T-cell (primary cell): ENCODE measurements around the gene ANKRD33B. TPM values are rescaled to one million over a fixed set of nuclear protein-coding genes. Genes with fewer than 3 reads are reported as not detected.
A peak's percentile ranks its signal among the peaks of the same experiment; 100 is the strongest.

Experiments
- ATAC-seq, 4 experiments: fragments of 200-7000 bp in 3 of 4; fragments of 150-1000 bp in 1 of 4; cut with Tn5 transposase; replicated peaks in 1 of 4; 1 replicate in 3 of 4; 2 replicates in 1 of 4; pipeline ENCODE4 v1.10.0; 2021; ENCODE audit warnings: moderate library complexity in 3 of 4, mild to moderate bottlenecking in 2 of 4, moderate number of reproducible peaks in 1 of 4
- CTCF ChIA-PET, 2 donors: fragments of 300-600 bp; sonication (Branson Sonifier 250); formaldehyde crosslinking; loops; one replicate each; lab custom pipeline; 2022; ENCODE audit warnings: antibody characterized with exemption in 2 of 2; lab: Charles Lee
- POLR2A ChIA-PET, 2 donors: fragments of 300-600 bp; sonication (Branson Sonifier 250); formaldehyde crosslinking; loops; one replicate each; lab custom pipeline; 2022; ENCODE audit warnings: antibody characterized with exemption in 2 of 2; lab: Charles Lee
- DNase-seq, 35 experiments: peaks; one replicate each; pipeline versions ENCODE4 v3.0.0 to v3.0.0-alpha.2; 2013 to 2023
- H3K27ac ChIP-seq: one replicate; pipeline ENCODE4 v1.5.1; 2013; ENCODE audit warnings: low read length
- H3K27me3 ChIP-seq, 2 experiments: replicated peaks in 1 of 2; 1 replicate in 1 of 2; 2 replicates in 1 of 2; pipeline versions ENCODE4 v1.6.1 to v1.7.0; 2013; ENCODE audit warnings: low read length in 1 of 2, mixed read lengths in 1 of 2; ENCODE audit not compliant: control insufficient read depth in 2 of 2, insufficient read depth in 2 of 2; ENCODE audit errors: extremely low read depth in 1 of 2
- H3K36me3 ChIP-seq, 2 donors: 1 replicate in 1 of 2; 2 replicates in 1 of 2; pipeline versions ENCODE4 v1.6.1 to v1.7.0; 2013; ENCODE audit warnings: low read length in 1 of 2; ENCODE audit not compliant: control insufficient read depth in 2 of 2, insufficient read depth in 1 of 2; ENCODE audit errors: extremely low read depth in 1 of 2
- H3K4me1 ChIP-seq, 2 experiments: 1 replicate in 1 of 2; 2 replicates in 1 of 2; pipeline versions ENCODE4 v1.6.1 to v1.7.0; 2013; ENCODE audit warnings: low read length in 2 of 2, mixed read lengths in 1 of 2; ENCODE audit not compliant: insufficient read depth in 2 of 2, control insufficient read depth in 1 of 2; ENCODE audit errors: extremely low read depth in 1 of 2
- H3K4me3 ChIP-seq, 2 donors: 1 replicate in 1 of 2; 2 replicates in 1 of 2; pipeline versions ENCODE4 v1.5.1 to v1.7.0; 2013; ENCODE audit warnings: mild to moderate bottlenecking in 2 of 2, low read length in 1 of 2, moderate library complexity in 1 of 2; ENCODE audit not compliant: control insufficient read depth in 1 of 2; ENCODE audit errors: extremely low read depth in 1 of 2
- H3K9me3 ChIP-seq: 2 replicates; pipeline ENCODE4 v1.7.0; 2013
- H3K27ac Mint-ChIP-seq, 2 donors: one replicate each; pipeline ENCODE4 v1.8.0; 2020 to 2021; ENCODE audit warnings: mild to moderate bottlenecking in 2 of 2, mixed read lengths in 2 of 2
- H3K27me3 Mint-ChIP-seq, 2 donors: one replicate each; pipeline ENCODE4 v1.8.0; 2021 to 2022; ENCODE audit warnings: mixed read lengths in 2 of 2
- H3K36me3 Mint-ChIP-seq: one replicate; pipeline ENCODE4 v1.8.0; 2021; ENCODE audit warnings: mixed read lengths
- H3K4me1 Mint-ChIP-seq, 3 donors: one replicate each; pipeline ENCODE4 v1.8.0; 2020 to 2022; ENCODE audit warnings: mixed read lengths in 3 of 3, mild to moderate bottlenecking in 1 of 3
- H3K4me3 Mint-ChIP-seq, 3 donors: one replicate each; pipeline ENCODE4 v1.8.0; 2020 to 2022; ENCODE audit warnings: mild to moderate bottlenecking in 3 of 3, mixed read lengths in 3 of 3, moderate library complexity in 3 of 3
- H3K9me3 Mint-ChIP-seq, 3 donors: one replicate each; pipeline ENCODE4 v1.8.0; 2020 to 2022; ENCODE audit warnings: mixed read lengths in 3 of 3
- WGBS: methylation state at CpG from one replicate; pipeline ENCODE4 v1.1.5; 2013; ENCODE audit warnings: missing lambda C conversion rate; ENCODE audit not compliant: insufficient coverage; 5-methylcytosine and 5-hydroxymethylcytosine counted together
- total RNA-seq, 35 experiments: library from RNA in 6 of 35; stranded (reverse) in 6 of 35; fragments of 120-200 nt in 1 of 35; gene quantifications; one replicate each; pipeline versions ENCODE4 v1.2.1 to v1.2.4 and lab custom pipeline; 2013 to 2026

The ANKRD33B gene
- total RNA-seq, 5 donors from 2014 or later (not counting 1 experiment from before 2014, with no cell fraction given): 1.0 to 4.1 (median 2.4) TPM

GRCh38 chr5:10538789-10539686 lies 24.8 kb upstream of the ANKRD33B start:
- POLR2A ChIA-PET: no interaction called here
- no peak overlapping the region for H3K4me3 ChIP-seq
- no peaks in the 10 kb centered on the region for H3K36me3 ChIP-seq
- H3K27ac ChIP-seq: no peak overlapping the region
- peaks cover 12 to 18% (median 17%) of the 10 kb centered on the region in 3 donors for H3K4me1 Mint-ChIP-seq
- no peak overlapping the region for H3K4me3 Mint-ChIP-seq
- no peaks in the 10 kb centered on the region for H3K36me3 Mint-ChIP-seq
- ATAC-seq (no peak), DNase-seq (no peak)
- H3K27me3 ChIP-seq: peaks cover 0 to 53% of the 10 kb centered on the region in 2 experiments
- CTCF ChIA-PET: no interaction called here
- H3K27me3 Mint-ChIP-seq: peaks cover 24 to 27% of the 10 kb centered on the region in 2 donors
- no peaks in the 10 kb centered on the region for H3K9me3 Mint-ChIP-seq
- WGBS: 88% methylated on average over 16 of the region's 19 CpGs
- peak overlapping the region in 1 of 2 donors; percentile 39 for H3K27ac Mint-ChIP-seq
- H3K9me3 ChIP-seq: no peaks in the 10 kb centered on the region
- peaks cover 0 to 12% of the 10 kb centered on the region in 2 experiments for H3K4me1 ChIP-seq

DNA sequence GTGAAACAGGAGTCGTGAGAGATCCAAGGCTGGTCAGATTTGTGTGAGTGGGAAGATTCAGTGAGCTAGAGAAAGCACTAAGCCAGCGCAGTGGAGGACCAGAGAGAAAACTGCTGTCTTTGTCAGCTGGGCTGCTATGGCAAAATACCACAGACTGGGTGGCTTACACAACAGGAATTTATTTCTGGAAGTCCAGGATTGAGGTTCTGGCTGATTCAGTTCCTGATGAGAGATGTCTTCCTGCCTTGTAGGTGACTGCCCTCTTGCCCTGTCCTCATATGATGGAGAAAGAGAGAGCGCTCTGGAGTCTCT lies 24.2 kb upstream of the ANKRD33B start:
- ChIA-PET POLR2A (no interaction called here), CTCF (no interaction called here)
- no peak for ATAC-seq
- Histone ChIP-seq H3K9me3 (no peaks in the 10 kb centered on the region), H3K27ac (no peak overlapping the region), H3K27me3 (peaks cover 0 to 53% of the 10 kb centered on the region in 2 experiments), H3K4me3 (no peak overlapping the region), H3K4me1 (peaks cover 0 to 12% of the 10 kb centered on the region in 2 experiments), H3K36me3 (no peaks in the 10 kb centered on the region)
- no peak for DNase-seq
- Mint-ChIP-seq H3K36me3 (no peaks in the 10 kb centered on the region), H3K27me3 (peaks cover 24 to 29% of the 10 kb centered on the region in 2 donors), H3K9me3 (no peaks in the 10 kb centered on the region), H3K4me3 (no peak overlapping the region), H3K4me1 (peaks cover 12 to 18% (median 17%) of the 10 kb centered on the region in 3 donors), H3K27ac (peak overlapping the region in 1 of 2 donors; percentile 39)
- 66% methylated on average over 2 of the region's 3 CpGs for WGBS

DNA sequence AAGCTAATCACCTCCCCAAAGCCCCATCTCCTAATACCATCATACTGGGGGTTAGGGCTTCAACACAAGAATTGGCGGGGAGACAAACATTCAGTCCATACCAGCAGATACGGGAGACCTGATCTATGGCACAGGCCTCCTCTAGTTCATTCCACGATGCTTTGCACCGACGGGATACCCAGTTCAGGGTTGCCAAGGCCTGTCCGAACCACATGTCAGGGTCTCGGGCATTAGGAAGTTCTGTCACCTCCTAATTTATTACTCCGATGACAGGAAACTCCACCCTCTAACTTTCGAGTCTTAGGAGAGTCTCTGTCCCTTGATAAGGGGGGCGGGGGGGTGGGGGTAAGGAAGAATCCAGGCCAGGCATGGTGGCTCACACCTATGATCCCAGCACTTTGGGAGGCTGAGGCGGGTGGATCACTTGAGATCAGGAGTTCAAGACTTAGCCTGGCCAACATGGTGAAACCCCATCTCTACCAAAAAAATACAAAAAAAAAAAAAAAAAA lies 23.8 kb upstream of the ANKRD33B start:
- DNase-seq (no peak), ATAC-seq (no peak)
- Mint-ChIP-seq H3K27ac (no peak overlapping the region), H3K27me3 (peaks cover 24 to 29% of the 10 kb centered on the region in 2 donors), H3K36me3 (no peaks in the 10 kb centered on the region), H3K9me3 (no peaks in the 10 kb centered on the region), H3K4me1 (peaks cover 12 to 18% (median 17%) of the 10 kb centered on the region in 3 donors), H3K4me3 (no peak overlapping the region)
- CTCF ChIA-PET: no interaction called here
- no peak overlapping the region for H3K27ac ChIP-seq
- H3K4me1 ChIP-seq: peaks cover 0 to 12% of the 10 kb centered on the region in 2 experiments
- no peak overlapping the region for H3K4me3 ChIP-seq
- H3K27me3 ChIP-seq: peaks cover 0 to 50% of the 10 kb centered on the region in 2 experiments
- H3K36me3 ChIP-seq: no peaks in the 10 kb centered on the region
- WGBS: 98% methylated on average over 5 of the region's 11 CpGs
- POLR2A ChIA-PET: no interaction called here
- no peaks in the 10 kb centered on the region for H3K9me3 ChIP-seq

DNA sequence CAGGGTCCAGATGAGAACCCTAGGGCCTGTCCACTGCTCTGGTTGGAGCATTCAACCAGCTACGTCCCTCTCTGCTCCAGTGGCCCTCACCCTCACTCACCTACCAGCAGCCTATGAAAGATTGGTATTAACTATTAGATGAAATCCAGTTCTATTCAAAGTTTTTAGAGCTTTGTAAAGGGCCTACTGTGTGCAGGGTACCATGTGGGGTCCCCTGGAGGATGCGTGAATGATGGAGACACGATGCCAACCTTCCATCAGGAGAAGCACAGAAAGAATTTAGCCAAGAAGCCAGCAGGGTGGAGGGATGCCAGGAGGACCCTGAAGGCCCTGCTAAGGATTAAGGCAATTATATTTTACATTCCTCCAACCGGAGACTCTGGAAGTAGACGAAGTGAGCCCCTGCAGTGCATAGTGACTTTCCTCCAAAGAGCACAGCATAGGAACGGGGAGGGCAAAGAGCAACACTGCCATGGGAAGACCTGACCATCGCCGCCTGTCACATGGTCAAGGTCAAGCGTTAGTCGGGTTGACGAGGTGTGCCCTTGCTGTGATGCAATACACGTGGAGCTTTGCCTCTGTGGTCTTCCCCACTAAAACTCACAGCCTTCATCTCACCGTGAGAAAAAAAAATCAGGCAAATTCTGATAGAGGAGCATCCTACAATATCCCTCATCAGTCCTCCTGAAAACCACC lies 22.8 kb upstream of the ANKRD33B start:
- CTCF ChIA-PET: no interaction called here

DNA sequence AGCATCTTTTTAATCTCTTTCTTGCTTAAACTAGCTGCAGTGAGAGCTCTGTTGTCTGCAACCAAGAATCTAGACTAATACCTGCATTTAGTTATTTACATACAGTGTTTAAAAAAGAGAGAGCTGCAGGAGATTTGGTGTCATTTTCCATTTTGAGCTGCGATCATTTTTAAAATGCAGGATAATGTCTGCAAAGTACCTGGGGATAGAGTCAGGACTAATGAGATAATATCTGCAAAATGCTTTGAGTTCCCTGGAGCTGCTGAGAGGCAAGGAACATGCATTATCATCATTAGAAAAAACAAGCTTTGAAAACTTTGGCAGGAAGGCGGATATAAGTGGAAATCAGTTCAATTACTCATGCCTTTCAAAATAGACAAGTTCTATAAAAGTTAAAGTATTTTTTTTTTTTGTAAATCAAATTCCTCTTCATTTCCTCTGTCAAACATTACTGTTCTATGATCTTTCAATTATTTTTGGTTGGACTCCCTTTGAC lies 21.8 kb upstream of the ANKRD33B start:
- Histone ChIP-seq H3K4me1 (peaks cover 0 to 10% of the 10 kb centered on the region in 2 experiments), H3K27me3 (peaks cover 0 to 45% of the 10 kb centered on the region in 2 experiments), H3K27ac (no peak overlapping the region), H3K4me3 (no peak overlapping the region), H3K9me3 (no peaks in the 10 kb centered on the region), H3K36me3 (no peaks in the 10 kb centered on the region)
- Mint-ChIP-seq H3K36me3 (no peaks in the 10 kb centered on the region), H3K27ac (no peak overlapping the region), H3K4me1 (peaks cover 5 to 10% (median 10%) of the 10 kb centered on the region in 3 donors), H3K27me3 (peaks cover 30 to 33% of the 10 kb centered on the region in 2 donors), H3K4me3 (no peak overlapping the region), H3K9me3 (no peaks in the 10 kb centered on the region)
- POLR2A ChIA-PET: no interaction called here
- WGBS: no CpG with 5 or more reads among the region's 2 CpGs
- DNase-seq (no peak), ATAC-seq (no peak)
- CTCF ChIA-PET: interaction anchor here (0.6 kb wide), 2 partner anchors 9 to 22 kb away, joined by 3 to 6 read pairs; no protein-coding TSS in a partner anchor

More for the DNA sequence above, 22.8 kb upstream of the ANKRD33B start:
- Mint-ChIP-seq H3K4me1 (peaks cover 12 to 18% (median 17%) of the 10 kb centered on the region in 3 donors), H3K36me3 (no peaks in the 10 kb centered on the region), H3K27me3 (peaks cover 27 to 29% of the 10 kb centered on the region in 2 donors), H3K4me3 (no peak overlapping the region), H3K9me3 (no peaks in the 10 kb centered on the region), H3K27ac (no peak overlapping the region)
- Histone ChIP-seq H3K27ac (no peak overlapping the region), H3K4me1 (peaks cover 0 to 12% of the 10 kb centered on the region in 2 experiments), H3K9me3 (no peaks in the 10 kb centered on the region), H3K27me3 (peaks cover 0 to 47% of the 10 kb centered on the region in 2 experiments), H3K4me3 (no peak overlapping the region), H3K36me3 (no peaks in the 10 kb centered on the region)
- DNase-seq (no peak), ATAC-seq (no peak)
- 93% methylated on average over 7 of the region's 13 CpGs for WGBS
- POLR2A ChIA-PET: no interaction called here

GRCh38 chr5:10543585-10544040 lies 20.3 kb upstream of the ANKRD33B start:
- Mint-ChIP-seq H3K9me3 (no peaks in the 10 kb centered on the region), H3K27ac (no peak overlapping the region), H3K4me1 (no peaks in the 10 kb centered on the region), H3K27me3 (peaks cover 21 to 22% of the 10 kb centered on the region in 2 donors), H3K36me3 (no peaks in the 10 kb centered on the region), H3K4me3 (no peak overlapping the region)
- Histone ChIP-seq H3K9me3 (no peaks in the 10 kb centered on the region), H3K4me1 (no peaks in the 10 kb centered on the region), H3K4me3 (no peak overlapping the region), H3K27ac (no peak overlapping the region), H3K27me3 (peaks cover 0 to 30% of the 10 kb centered on the region in 2 experiments), H3K36me3 (no peaks in the 10 kb centered on the region)
- ATAC-seq: no peak
- CTCF ChIA-PET: interaction anchor here in 1 of 2 donors (0.7 kb wide), 1 partner anchor 16 kb away, joined by 3 read pairs; no protein-coding TSS in a partner anchor
- POLR2A ChIA-PET: no interaction called here
- no peak for DNase-seq
- 76% methylated on average over 7 of the region's 7 CpGs for WGBS
